Keratinocyte (primary cell): Measurements from ENCODE around the gene ITPKB. TPM values are rescaled to one million over a fixed set of nuclear protein-coding genes. Genes with fewer than 3 reads are reported as not detected.

Experiments
- DNase-seq: peaks from one replicate; pipeline ENCODE4 v3.0.0-alpha.2; 2011; ENCODE audit warnings: low read depth, missing footprints, low spot score
- FAIRE-seq: peaks from 2 replicates; lab custom pipeline; 2011; peaks lifted over from hg19 to GRCh38; lab: Jason Lieb, UNC
- H2AFZ ChIP-seq: 2 replicates; pipeline ENCODE4 v1.6.0; 2012; ENCODE audit warnings: low read length, control low read depth, inconsistent platforms; ENCODE audit not compliant: control insufficient read depth
- H3K27ac ChIP-seq: 2 replicates; pipeline ENCODE4 v1.5.1; 2011; ENCODE audit warnings: low read length; ENCODE audit not compliant: control insufficient read depth, insufficient read depth
- H3K27me3 ChIP-seq: 3 replicates; pipeline ENCODE4 v1.6.0; 2011; ENCODE audit warnings: low read length; ENCODE audit not compliant: control insufficient read depth, insufficient read depth; ENCODE audit errors: extremely low read depth
- H3K36me3 ChIP-seq, 2 experiments: 2 replicates in 1 of 2; 3 replicates in 1 of 2; pipeline ENCODE4 v1.5.1; 2011; ENCODE audit warnings: low read length in 2 of 2, mild to moderate bottlenecking in 1 of 2; ENCODE audit not compliant: control insufficient read depth in 2 of 2, insufficient read depth in 2 of 2; ENCODE audit errors: extremely low read depth in 1 of 2
- H3K4me1 ChIP-seq: 3 replicates; pipeline ENCODE4 v1.5.1; 2011; ENCODE audit warnings: low read length; ENCODE audit not compliant: control insufficient read depth, insufficient read depth; ENCODE audit errors: extremely low read depth
- H3K4me2 ChIP-seq: 3 replicates; pipeline ENCODE4 v1.6.0; 2011; ENCODE audit warnings: low read depth, low read length; ENCODE audit not compliant: control insufficient read depth, insufficient read depth; ENCODE audit errors: extremely low read depth
- H3K4me3 ChIP-seq, 3 experiments: fragments of 200-600 bp in 1 of 3; sonication (generic) in 1 of 3; 2 replicates in 2 of 3; 3 replicates in 1 of 3; pipeline ENCODE4 v1.5.1; 2011 to 2016; ENCODE audit warnings: low read length in 3 of 3, mild to moderate bottlenecking in 3 of 3, control low read depth in 2 of 3, inconsistent platforms in 1 of 3, low read depth in 1 of 3, mixed read lengths in 1 of 3, mixed run types in 1 of 3, moderate library complexity in 1 of 3; ENCODE audit not compliant: control insufficient read depth in 2 of 3, insufficient read depth in 2 of 3; ENCODE audit errors: extremely low read depth in 1 of 3
- H3K79me2 ChIP-seq: 2 replicates; pipeline ENCODE4 v1.6.0; 2012; ENCODE audit warnings: low read length; ENCODE audit not compliant: control insufficient read depth, insufficient read depth
- H3K9ac ChIP-seq: 3 replicates; pipeline ENCODE4 v1.6.0; 2011; ENCODE audit warnings: low read length; ENCODE audit not compliant: control insufficient read depth, insufficient read depth; ENCODE audit errors: extremely low read depth
- H3K9me1 ChIP-seq: 3 replicates; pipeline ENCODE4 v1.6.0; 2011; ENCODE audit warnings: low read length; ENCODE audit not compliant: control insufficient read depth, insufficient read depth; ENCODE audit errors: extremely low read depth
- H3K9me3 ChIP-seq: 2 replicates; pipeline ENCODE4 v1.5.1; 2012; ENCODE audit warnings: low read depth, low read length; ENCODE audit not compliant: control insufficient read depth
- H4K20me1 ChIP-seq: 3 replicates; pipeline ENCODE4 v1.6.0; 2011; ENCODE audit warnings: low read length; ENCODE audit not compliant: control insufficient read depth, insufficient read depth; ENCODE audit errors: extremely low read depth
- EZH2 ChIP-seq: IDR thresholded peaks from one replicate; pipeline ENCODE4 v1.6.1; 2012; ENCODE audit warnings: inconsistent platforms, mild to moderate bottlenecking, low read length, moderate library complexity
- dilution Hi-C: fragments of 300-500 bp; cut with MboI; formaldehyde crosslinking; loops from one replicate; pipeline ENCODE4 v1.7.0; 2020; ENCODE audit warnings: low sequenced_read_pairs; ENCODE audit not compliant: extremely low pct_ligation_motif_present
- polyA plus RNA-seq, 5 experiments: library from polyadenylated mRNA; depleted of rRNA in 3 of 5; stranded (reverse) in 3 of 5; stranded (forward) in 1 of 5; unstranded in 1 of 5; fragments of >200 nt; gene quantifications; 1 replicate in 1 of 5; 2 replicates in 3 of 5; 3 replicates in 1 of 5; pipeline versions ENCODE4 v1.2.1 to v1.2.3, GENCODE V29; 2011 to 2012; ENCODE audit warnings: missing spikeins in 2 of 5, low read depth in 1 of 5, low replicate concordance in 1 of 5
- TF ChIP-seq, protein P1 (sequence below), 3 experiments: IDR thresholded peaks in 1 of 3; conservative IDR thresholded peaks in 1 of 3; optimal IDR thresholded peaks in 1 of 3; 2 replicates in 2 of 3; 3 replicates in 1 of 3; pipeline versions ENCODE3 to v1.5.1; 2011; ENCODE audit warnings: low read length in 3 of 3, mild to moderate bottlenecking in 3 of 3, moderate library complexity in 2 of 3, control low read depth in 1 of 3, inconsistent platforms in 1 of 3; ENCODE audit not compliant: insufficient read depth in 2 of 3; ENCODE audit errors: extremely low read depth in 1 of 3

ITPKB gene
- polyA plus RNA-seq, 1 donor (not counting 4 experiments of a cell fraction or from before 2014, with no cell fraction given) = 3.2 TPM

GRCh38 chr1:226609836-226610455 is 129.1 kb downstream of the ITPKB start:
- no peaks in the 10 kb centered on the region for H3K4me1 ChIP-seq
- H3K4me3 ChIP-seq = no peak overlapping the region
- H3K9ac ChIP-seq = no peak overlapping the region
- no peaks in the 10 kb centered on the region for H3K36me3 ChIP-seq
- H3K9me3 ChIP-seq = no peaks in the 10 kb centered on the region
- FAIRE-seq (no peak), DNase-seq (no peak)
- dilution Hi-C loops = no loop called here
- H4K20me1 ChIP-seq = peaks cover 3% of the 10 kb centered on the region
- H3K79me2 ChIP-seq = no peaks in the 10 kb centered on the region
- H3K27ac ChIP-seq = no peak overlapping the region
- no peak overlapping the region for H2AFZ ChIP-seq
- no peak overlapping the region for H3K4me2 ChIP-seq
- TF ChIP-seq, protein P1, sequence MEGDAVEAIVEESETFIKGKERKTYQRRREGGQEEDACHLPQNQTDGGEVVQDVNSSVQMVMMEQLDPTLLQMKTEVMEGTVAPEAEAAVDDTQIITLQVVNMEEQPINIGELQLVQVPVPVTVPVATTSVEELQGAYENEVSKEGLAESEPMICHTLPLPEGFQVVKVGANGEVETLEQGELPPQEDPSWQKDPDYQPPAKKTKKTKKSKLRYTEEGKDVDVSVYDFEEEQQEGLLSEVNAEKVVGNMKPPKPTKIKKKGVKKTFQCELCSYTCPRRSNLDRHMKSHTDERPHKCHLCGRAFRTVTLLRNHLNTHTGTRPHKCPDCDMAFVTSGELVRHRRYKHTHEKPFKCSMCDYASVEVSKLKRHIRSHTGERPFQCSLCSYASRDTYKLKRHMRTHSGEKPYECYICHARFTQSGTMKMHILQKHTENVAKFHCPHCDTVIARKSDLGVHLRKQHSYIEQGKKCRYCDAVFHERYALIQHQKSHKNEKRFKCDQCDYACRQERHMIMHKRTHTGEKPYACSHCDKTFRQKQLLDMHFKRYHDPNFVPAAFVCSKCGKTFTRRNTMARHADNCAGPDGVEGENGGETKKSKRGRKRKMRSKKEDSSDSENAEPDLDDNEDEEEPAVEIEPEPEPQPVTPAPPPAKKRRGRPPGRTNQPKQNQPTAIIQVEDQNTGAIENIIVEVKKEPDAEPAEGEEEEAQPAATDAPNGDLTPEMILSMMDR (optimal IDR thresholded peaks at IDR 0.05 in 1 of 3, IDR thresholded peaks at IDR 0.05 in 1 of 3, conservative IDR thresholded peaks at IDR 0.05 in 1 of 3; ENCODE audit: extremely low read depth in 1 of 3, insufficient read depth in 2 of 3, low read length in 3 of 3) = no peak
- peaks cover 3% of the 10 kb centered on the region for H3K27me3 ChIP-seq
- no peaks in the 10 kb centered on the region for H3K9me1 ChIP-seq

DNA sequence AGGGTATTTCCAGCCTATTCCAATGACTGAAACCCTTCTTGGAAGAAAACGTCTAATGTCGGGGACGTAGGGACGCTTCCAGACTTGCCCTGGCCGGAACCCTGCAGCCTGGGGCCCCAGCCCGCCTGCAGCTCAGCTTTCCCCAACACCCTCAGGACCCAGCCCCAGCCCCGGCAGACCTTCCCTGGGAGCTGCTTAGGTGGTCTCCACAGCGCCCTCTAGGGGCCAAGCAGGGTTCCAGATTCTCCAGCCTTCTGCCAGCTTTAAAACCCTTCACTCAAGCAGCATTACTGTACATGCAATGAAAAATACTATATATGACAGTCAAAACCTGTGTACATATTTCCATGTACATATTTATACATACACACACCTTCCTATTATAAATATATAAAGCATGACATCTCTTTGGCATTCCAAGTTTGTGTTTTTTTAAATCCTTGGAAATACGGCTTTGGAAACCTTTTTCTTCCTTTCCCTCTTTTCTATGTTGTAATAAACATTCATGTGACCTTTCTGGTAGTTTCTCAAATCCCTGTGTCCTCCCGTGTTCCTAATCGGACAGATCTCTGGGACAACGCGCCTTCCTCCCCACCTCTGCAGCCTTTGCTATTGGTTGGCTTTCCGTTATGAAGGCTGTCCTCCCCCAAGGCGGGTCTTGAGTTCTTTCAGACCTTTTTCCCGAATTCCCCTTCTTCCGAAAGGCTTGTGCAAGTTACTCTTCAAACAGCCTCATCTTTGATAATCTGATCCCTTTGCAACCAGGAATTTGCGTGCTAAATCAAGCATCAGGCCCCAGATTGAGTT is 130.2 kb downstream of the ITPKB start:
- Histone ChIP-seq H3K9me1 (no peaks in the 10 kb centered on the region), H3K79me2 (no peaks in the 10 kb centered on the region), H3K27ac (no peak overlapping the region), H3K9ac (no peak overlapping the region), H3K27me3 (peaks cover 3% of the 10 kb centered on the region), H3K36me3 (no peaks in the 10 kb centered on the region), H2AFZ (no peak overlapping the region), H4K20me1 (peaks cover 3% of the 10 kb centered on the region), H3K4me2 (no peak overlapping the region), H3K9me3 (no peaks in the 10 kb centered on the region), H3K4me3 (no peak overlapping the region), H3K4me1 (no peaks in the 10 kb centered on the region)
- no peak for TF ChIP-seq EZH2
- TF ChIP-seq, protein P1 (optimal IDR thresholded peaks at IDR 0.05 in 1 of 3, IDR thresholded peaks at IDR 0.05 in 1 of 3, conservative IDR thresholded peaks at IDR 0.05 in 1 of 3; ENCODE audit: extremely low read depth in 1 of 3, insufficient read depth in 2 of 3, low read length in 3 of 3) = peak; percentile 70 to 93 (median 83)
- dilution Hi-C loops = no loop called here
- FAIRE-seq (no peak), DNase-seq (peak; percentile 25)
